ENCODE measurements around the gene PAX1. TPM values are rescaled to one million over a fixed set of nuclear protein-coding genes. Genes with fewer than 3 reads are reported as not detected.

The PAX1 gene
- total and polyA plus RNA-seq, 2 of the 8 experiments (the other 6 are each of a cell fraction or from before 2014, with no cell fraction given) = not detected

DNA sequence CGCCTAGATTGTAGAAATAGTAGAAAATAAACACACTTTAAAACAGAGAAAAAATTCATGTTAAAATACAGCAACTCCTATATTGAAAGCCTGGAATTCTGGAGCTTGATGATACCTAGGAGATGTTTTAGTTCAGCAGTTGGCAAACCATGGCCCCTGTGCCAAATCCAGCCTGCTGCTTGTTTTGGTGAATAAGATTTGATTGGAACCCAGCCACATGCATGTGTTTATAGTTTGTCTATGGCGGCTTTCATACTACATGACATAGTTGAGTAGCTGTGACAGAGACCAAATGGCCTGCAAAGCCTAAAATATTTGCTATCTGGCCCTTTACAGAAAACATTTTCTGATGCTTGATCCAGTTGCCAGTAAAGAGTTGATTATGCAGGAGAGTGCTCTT lies 57.2 kb downstream of the PAX1 start:
- Histone ChIP-seq H3K4ac (replicated peaks; ENCODE audit: insufficient read length, low read depth, low read length) (no peak overlapping the region), H3K36me3 (ENCODE audit: control insufficient read depth in 2 of 4, insufficient read depth in 4 of 4, low read length in 3 of 4) (no peaks in the 10 kb centered on the region), H3K23ac (ENCODE audit: insufficient read length) (no peak overlapping the region), H4K5ac (ENCODE audit: insufficient read length, low read depth, low read length) (no peak overlapping the region), H3K27ac (ENCODE audit: low read depth, low read length) (no peak overlapping the region), H3K4me2 (ENCODE audit: insufficient read depth in 1 of 2, low read depth in 2 of 2, low read length in 2 of 2) (no peak overlapping the region), H3K9me3 (ENCODE audit: insufficient read depth in 2 of 2, low read depth in 1 of 2, low read length in 1 of 2) (no peaks in the 10 kb centered on the region), H3K18ac (ENCODE audit: extremely low read depth, low read length) (no peak overlapping the region), H2BK15ac (ENCODE audit: low read length) (no peak overlapping the region), H2BK120ac (replicated peaks; ENCODE audit: low read depth, low read length) (no peak overlapping the region), H2BK12ac (ENCODE audit: low read depth, low read length) (no peak overlapping the region), H3K79me2 (ENCODE audit: control insufficient read depth in 1 of 2, insufficient read depth in 2 of 2, low read length in 2 of 2) (no peaks in the 10 kb centered on the region), H3K56ac (replicated peaks; ENCODE audit: insufficient read length, low read depth, low read length) (no peak overlapping the region), H3K79me1 (ENCODE audit: low read depth, low read length) (no peaks in the 10 kb centered on the region), H3K27me3 (replicated peaks in 1 of 4; ENCODE audit: control insufficient read depth in 3 of 4, extremely low read depth in 1 of 4, insufficient read depth in 3 of 4, low read length in 3 of 4) (peaks cover 0 to 6% (median 5%) of the 10 kb centered on the region in 4 experiments; a peak in 4 of 7 replicates), H3K23me2 (ENCODE audit: low read depth, low read length) (no peaks in the 10 kb centered on the region), H3K4me3 (ENCODE audit: extremely low read depth in 1 of 4, insufficient read depth in 2 of 4, low read depth in 3 of 4, low read length in 4 of 4) (no peak overlapping the region), H3K4me1 (replicated peaks in 1 of 4; ENCODE audit: control insufficient read depth in 3 of 4, insufficient read depth in 4 of 4, low read length in 3 of 4) (no peaks in the 10 kb centered on the region), H2BK5ac (ENCODE audit: low read depth, low read length) (no peak overlapping the region), H2BK20ac (ENCODE audit: low read length) (no peak overlapping the region), H3K9ac (replicated peaks in 1 of 4; ENCODE audit: extremely low read depth in 1 of 4, low read depth in 3 of 4, low read length in 3 of 4) (no peak overlapping the region), H2AK5ac (ENCODE audit: low read depth, low read length) (no peak overlapping the region), H4K91ac (replicated peaks; ENCODE audit: insufficient read length, low read length) (no peak overlapping the region), H3K14ac (ENCODE audit: insufficient read length) (no peak overlapping the region), H4K20me1 (replicated peaks in 1 of 2; ENCODE audit: control insufficient read depth in 1 of 2, insufficient read depth in 2 of 2, low read length in 2 of 2) (no peaks in the 10 kb centered on the region), H4K8ac (ENCODE audit: extremely low read depth, insufficient read depth, low read length) (no peak overlapping the region), H2AFZ (ENCODE audit: low read length) (no peak overlapping the region)
- DNase-seq (ENCODE audit: low read depth in 1 of 2, low spot score in 2 of 2) (no peak), FAIRE-seq (no peak)
- CTCF ChIA-PET (ENCODE audit: partially characterized antibody) = interaction anchor here (1.4 kb wide), 1 partner anchor 42 kb away, joined by 4 read pairs; no protein-coding TSS in a partner anchor
- WGBS, 2 experiments (ENCODE audit: extremely low coverage in 1 of 2, insufficient coverage in 1 of 2, insufficient read length in 1 of 2, insufficient replicate concordance in 2 of 2, low coverage in 1 of 2, low lambda C conversion rate in 2 of 2, missing lambda C conversion rate in 1 of 2) = 90% methylated on average over 2 of the region's 2 CpGs; no CpG with 5 or more reads in 1 of the 2 experiments
- POLR2A ChIA-PET (ENCODE audit: partially characterized antibody) = no interaction called here
- TF ChIP-seq BRCA1 (IDR thresholded peaks at IDR 0.05; ENCODE audit: low read depth, low read length) (no peak), SIN3A (conservative IDR thresholded peaks at IDR 0.05 in 1 of 2, IDR thresholded peaks at IDR 0.05 in 1 of 2; ENCODE audit: low read depth in 1 of 2, low read length in 2 of 2) (no peak), RNF2 (IDR thresholded peaks at IDR 0.05; ENCODE audit: borderline replicate concordance, low read depth, low read length, missing control alignments, poor library complexity, severe bottlenecking) (no peak), FOSL1 (IDR thresholded peaks at IDR 0.05; ENCODE audit: insufficient read depth, low read depth, low read length) (no peak), TCF12 (IDR thresholded peaks at IDR 0.05; ENCODE audit: low read depth, low read length) (no peak), CHD2 (IDR thresholded peaks at IDR 0.05; ENCODE audit: low read length) (no peak), EP300 (IDR thresholded peaks at IDR 0.05; ENCODE audit: borderline replicate concordance in 1 of 2, low read depth in 2 of 2, low read length in 2 of 2) (no peak), POU5F1 (IDR thresholded peaks at IDR 0.05; ENCODE audit: low read depth, low read length) (no peak), GABPA (IDR thresholded peaks at IDR 0.05; ENCODE audit: borderline replicate concordance, insufficient read depth, low read length) (no peak)
- TF ChIP-seq, protein P1, sequence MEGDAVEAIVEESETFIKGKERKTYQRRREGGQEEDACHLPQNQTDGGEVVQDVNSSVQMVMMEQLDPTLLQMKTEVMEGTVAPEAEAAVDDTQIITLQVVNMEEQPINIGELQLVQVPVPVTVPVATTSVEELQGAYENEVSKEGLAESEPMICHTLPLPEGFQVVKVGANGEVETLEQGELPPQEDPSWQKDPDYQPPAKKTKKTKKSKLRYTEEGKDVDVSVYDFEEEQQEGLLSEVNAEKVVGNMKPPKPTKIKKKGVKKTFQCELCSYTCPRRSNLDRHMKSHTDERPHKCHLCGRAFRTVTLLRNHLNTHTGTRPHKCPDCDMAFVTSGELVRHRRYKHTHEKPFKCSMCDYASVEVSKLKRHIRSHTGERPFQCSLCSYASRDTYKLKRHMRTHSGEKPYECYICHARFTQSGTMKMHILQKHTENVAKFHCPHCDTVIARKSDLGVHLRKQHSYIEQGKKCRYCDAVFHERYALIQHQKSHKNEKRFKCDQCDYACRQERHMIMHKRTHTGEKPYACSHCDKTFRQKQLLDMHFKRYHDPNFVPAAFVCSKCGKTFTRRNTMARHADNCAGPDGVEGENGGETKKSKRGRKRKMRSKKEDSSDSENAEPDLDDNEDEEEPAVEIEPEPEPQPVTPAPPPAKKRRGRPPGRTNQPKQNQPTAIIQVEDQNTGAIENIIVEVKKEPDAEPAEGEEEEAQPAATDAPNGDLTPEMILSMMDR (IDR thresholded peaks at IDR 0.05; ENCODE audit: control extremely low read depth in 1 of 3, insufficient read depth in 1 of 3, low read depth in 1 of 3, low read length in 3 of 3) = no peak
